H54 (cell line): ENCODE measurements around the gene HES5.

Experiments
- DNase-seq: peaks from one replicate; pipeline ENCODE4 v3.0.0; 2011; ENCODE audit warnings: low spot score, mixed read lengths; ENCODE audit not compliant: insufficient read length
- FAIRE-seq: peaks from 3 replicates; lab custom pipeline; 2011; peaks lifted over from hg19 to GRCh38; lab: Jason Lieb, UNC
- POLR2A ChIP-seq: IDR thresholded peaks from 2 replicates; pipeline ENCODE4 v1.6.1; 2011; ENCODE audit warnings: low read depth, mild to moderate bottlenecking, low read length

The HES5 gene

GRCh38 chr1:2504225-2504948, 25.7 kb downstream of the HES5 start:
- TF ChIP-seq POLR2A: no peak
- DNase-seq (no peak), FAIRE-seq (no peak)

GRCh38 chr1:2503554-2504224, 26.4 kb downstream of the HES5 start:
- DNase-seq (no peak), FAIRE-seq (no peak)
- TF ChIP-seq POLR2A: no peak

DNA sequence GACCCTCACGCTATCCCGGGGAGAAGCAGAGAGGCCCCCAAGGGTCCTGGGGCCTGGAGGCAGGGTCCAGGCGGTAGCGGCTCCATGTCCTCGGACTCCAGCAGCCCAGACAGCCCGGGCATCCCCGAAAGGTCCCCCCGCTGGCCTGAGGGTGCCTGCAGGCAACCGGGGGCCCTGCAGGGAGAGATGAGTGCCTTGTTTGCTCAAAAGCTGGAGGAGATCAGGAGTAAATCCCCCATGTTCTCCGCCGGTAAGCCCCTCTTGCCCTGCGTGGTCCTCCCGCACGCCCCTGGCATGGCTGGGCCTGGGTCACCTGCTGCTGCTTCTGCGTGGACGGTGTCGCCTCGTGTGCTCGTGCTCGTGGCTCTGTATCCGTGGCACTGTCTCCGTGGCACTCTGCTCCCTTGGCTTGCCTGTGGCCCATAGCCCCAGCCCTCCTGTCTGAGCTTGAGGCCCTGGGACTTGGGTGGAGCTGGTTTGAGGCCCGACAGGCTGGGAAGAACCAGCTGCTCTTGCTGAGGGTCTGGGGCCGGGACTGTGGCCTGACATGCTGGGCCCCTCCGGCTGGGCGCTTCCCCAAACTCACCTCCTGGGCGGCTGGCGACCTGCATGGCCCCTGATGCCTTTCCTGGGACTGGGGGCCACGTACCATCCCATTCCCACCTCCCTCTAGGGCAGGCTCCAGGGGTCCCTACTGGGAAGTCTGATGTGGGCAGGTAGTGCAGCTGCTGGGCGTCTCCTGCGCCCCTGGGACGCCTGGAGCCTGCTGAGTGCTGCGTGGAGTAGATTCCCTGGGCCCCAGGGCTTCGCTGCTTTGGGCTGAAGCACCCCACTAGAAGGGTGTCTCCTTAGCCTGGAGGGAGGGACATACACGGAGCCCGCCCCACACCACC, 27.2 kb downstream of the HES5 start:
- no peak for FAIRE-seq
- TF ChIP-seq POLR2A: no peak
- no peak for DNase-seq

- TF ChIP-seq POLR2A: no peak
- FAIRE-seq: no peak
- DNase-seq: no peak
Observed at GRCh38 chr1:2502210-2502609, 27.9 kb downstream of the HES5 start.

- DNase-seq (no peak), FAIRE-seq (no peak)
- TF ChIP-seq POLR2A: no peak
Observed at GRCh38 chr1:2501820-2502119, 28.3 kb downstream of the HES5 start.

- FAIRE-seq (no peak), DNase-seq (no peak)
- no peak for TF ChIP-seq POLR2A
Observed at GRCh38 chr1:2501041-2501819, 28.8 kb downstream of the HES5 start.

- DNase-seq (no peak), FAIRE-seq (no peak)
- no peak for TF ChIP-seq POLR2A
Observed at GRCh38 chr1:2499986-2500596, 30.0 kb downstream of the HES5 start.

- no peak for TF ChIP-seq POLR2A
- FAIRE-seq (no peak), DNase-seq (no peak)
Observed at GRCh38 chr1:2499260-2499659, 30.8 kb downstream of the HES5 start.

DNA sequence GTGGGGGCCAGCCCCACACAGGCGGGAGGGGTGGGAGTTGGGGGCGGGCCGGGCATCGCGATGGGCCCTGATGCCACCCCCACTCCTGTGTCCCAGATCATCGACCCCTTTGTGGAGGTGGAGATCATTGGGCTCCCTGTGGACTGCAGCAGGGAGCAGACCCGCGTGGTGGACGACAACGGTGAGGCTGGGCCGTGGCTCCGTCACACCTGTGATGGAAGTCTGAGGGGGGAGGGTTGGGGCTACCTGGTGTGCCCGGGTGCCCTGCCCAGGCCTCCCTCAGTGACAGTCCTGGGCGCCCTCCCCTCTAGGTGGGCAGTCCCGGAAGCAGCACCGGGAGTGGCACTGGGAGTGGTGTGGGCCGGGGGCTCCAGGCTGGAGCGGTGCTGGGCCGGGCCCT, 31.4 kb downstream of the HES5 start:
- DNase-seq: no peak
- FAIRE-seq: no peak
- TF ChIP-seq POLR2A: no peak

GRCh38 chr1:2497891-2498290, 32.2 kb downstream of the HES5 start:
- no peak for FAIRE-seq
- DNase-seq: no peak
- TF ChIP-seq POLR2A: no peak

GRCh38 chr1:2496746-2497145, 33.3 kb downstream of the HES5 start:
- TF ChIP-seq POLR2A: no peak
- no peak for DNase-seq
- no peak for FAIRE-seq

DNA sequence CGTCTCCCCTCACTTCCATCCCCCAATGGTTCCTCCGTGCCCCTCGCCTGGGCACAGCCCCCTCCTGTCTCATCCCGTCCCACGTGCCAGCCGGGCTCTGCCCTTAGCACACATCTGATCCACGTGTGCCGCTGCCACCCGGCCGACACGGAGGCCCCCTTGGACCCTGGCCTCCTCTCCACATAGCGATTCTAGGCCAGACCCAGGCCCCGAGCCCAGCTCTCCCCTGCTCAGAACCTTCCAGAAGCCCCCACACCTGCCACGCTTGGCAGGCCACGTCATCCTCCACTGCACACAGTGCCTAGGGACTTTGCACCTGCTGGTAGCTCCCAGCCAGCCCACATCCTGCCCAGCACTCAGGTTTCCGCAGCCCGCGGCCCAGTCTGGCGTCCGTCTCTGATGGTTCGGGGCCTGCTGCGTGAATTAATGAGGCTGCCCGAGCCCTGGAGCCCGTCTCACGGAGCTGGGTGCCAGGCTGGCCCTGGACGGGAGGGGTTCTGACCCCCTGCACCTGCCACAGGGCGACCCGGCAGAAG, 33.9 kb downstream of the HES5 start:
- TF ChIP-seq POLR2A: no peak
- DNase-seq (no peak), FAIRE-seq (no peak)

DNA sequence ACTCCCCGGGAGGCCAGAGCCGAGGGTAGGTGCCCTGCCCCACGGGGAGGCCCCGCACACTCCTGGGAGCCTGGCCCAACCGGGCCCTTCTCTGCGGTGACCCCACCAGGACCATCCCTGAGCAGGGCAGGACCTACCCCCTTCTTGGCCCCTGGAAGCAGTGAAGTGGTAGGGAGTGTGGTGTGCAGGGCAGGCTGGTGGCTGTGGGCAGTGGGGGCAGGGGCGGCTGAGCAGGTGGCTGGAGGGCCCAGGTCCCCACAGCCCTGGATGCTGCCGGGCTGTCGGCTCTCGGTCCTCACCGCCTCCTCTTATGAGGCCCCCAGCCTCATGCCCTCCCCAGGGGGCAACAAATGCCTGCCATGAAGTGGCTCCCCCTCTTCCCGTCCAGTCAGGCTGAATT, 34.5 kb downstream of the HES5 start:
- FAIRE-seq (no peak), DNase-seq (no peak)

More for the DNA sequence above, 34.5 kb downstream of the HES5 start:
- TF ChIP-seq POLR2A: no peak
